Measurements from ENCODE around the gene MRTFA. TPM values are rescaled to one million over a fixed set of nuclear protein-coding genes. Genes with fewer than 3 reads are reported as not detected.

MRTFA gene
- total RNA-seq, 2 experiments from 2014 or later: 47.7 to 66.9 TPM

DNA sequence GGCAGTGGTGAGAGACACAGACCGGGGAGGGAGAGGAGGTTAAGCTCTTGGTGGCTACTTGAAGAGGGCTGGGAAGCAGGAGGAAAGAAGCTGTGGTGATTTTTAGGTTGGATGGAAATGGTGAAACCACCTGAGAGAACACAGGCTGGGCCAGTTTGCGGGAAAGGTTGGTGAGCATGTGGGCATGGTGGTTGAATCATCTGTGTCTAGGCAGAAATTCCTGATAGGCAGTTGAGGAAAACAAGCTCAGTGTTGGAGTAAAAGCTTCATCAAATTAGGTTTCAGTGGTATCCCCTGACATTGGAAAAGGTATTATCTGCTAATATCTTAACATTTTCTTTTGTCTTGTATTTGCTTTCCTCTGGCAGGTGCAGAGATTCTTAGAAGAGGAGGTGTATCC, 270.5 kb downstream of the MRTFA start:
- H3K27ac ChIP-seq (ENCODE audit: low read depth, low read length, poor library complexity, severe bottlenecking): no peak overlapping the region
- ChIA-PET POLR2A (interaction anchor here (0.8 to 1.3 kb wide), 2 partner anchors 13 to 188 kb away, joined by 3 to 4 read pairs; partner anchors contain the start of gene TNRC6B), CTCF (ENCODE audit: unreplicated experiment) (no interaction called here)
- DNase-seq (ENCODE audit: low spot score): no peak
- peaks cover 2% of the 10 kb centered on the region for H3K79me2 ChIP-seq (ENCODE audit: insufficient read depth, low read depth, low read length)
- H2AFZ ChIP-seq (ENCODE audit: low read length): no peak overlapping the region
- BruUV-seq (replicated peaks): no TSS peak
- H3K9me2 ChIP-seq (ENCODE audit: insufficient read depth, low read length): no peaks in the 10 kb centered on the region
- no peaks in the 10 kb centered on the region for H3K4me1 ChIP-seq (ENCODE audit: insufficient read depth, low read length, poor library complexity, severe bottlenecking)
- H3K36me3 ChIP-seq (ENCODE audit: insufficient read depth, low read length): peaks cover 85% of the 10 kb centered on the region
- no peaks in the 10 kb centered on the region for H3K9me3 ChIP-seq (ENCODE audit: low read length)
- no peak for TF ChIP-seq EZH2phosphoT487 (IDR thresholded peaks at IDR 0.05; ENCODE audit: borderline replicate concordance, low read depth, low read length)
- TF ChIP-seq, protein P1, sequence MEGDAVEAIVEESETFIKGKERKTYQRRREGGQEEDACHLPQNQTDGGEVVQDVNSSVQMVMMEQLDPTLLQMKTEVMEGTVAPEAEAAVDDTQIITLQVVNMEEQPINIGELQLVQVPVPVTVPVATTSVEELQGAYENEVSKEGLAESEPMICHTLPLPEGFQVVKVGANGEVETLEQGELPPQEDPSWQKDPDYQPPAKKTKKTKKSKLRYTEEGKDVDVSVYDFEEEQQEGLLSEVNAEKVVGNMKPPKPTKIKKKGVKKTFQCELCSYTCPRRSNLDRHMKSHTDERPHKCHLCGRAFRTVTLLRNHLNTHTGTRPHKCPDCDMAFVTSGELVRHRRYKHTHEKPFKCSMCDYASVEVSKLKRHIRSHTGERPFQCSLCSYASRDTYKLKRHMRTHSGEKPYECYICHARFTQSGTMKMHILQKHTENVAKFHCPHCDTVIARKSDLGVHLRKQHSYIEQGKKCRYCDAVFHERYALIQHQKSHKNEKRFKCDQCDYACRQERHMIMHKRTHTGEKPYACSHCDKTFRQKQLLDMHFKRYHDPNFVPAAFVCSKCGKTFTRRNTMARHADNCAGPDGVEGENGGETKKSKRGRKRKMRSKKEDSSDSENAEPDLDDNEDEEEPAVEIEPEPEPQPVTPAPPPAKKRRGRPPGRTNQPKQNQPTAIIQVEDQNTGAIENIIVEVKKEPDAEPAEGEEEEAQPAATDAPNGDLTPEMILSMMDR (conservative IDR thresholded peaks at IDR 0.05; ENCODE audit: low read length): no peak
- H3K4me3 ChIP-seq (ENCODE audit: low read depth, low read length, poor library complexity, severe bottlenecking): no peak overlapping the region
- no peak overlapping the region for H3K4me2 ChIP-seq (ENCODE audit: low read length)
- H4K20me1 ChIP-seq (ENCODE audit: insufficient read depth, low read length): 0 out of 2 replicates have a peak, but pooled peaks cover 6% of the 10 kb centered on the region
- intact Hi-C loops (cut with micrococcal nuclease; ENCODE audit: unreplicated experiment): no loop called here

- intact Hi-C loops (cut with micrococcal nuclease; ENCODE audit: unreplicated experiment): no loop called here
- no peak overlapping the region for H3K4me2 ChIP-seq (ENCODE audit: low read length)
- peaks cover 97% of the 10 kb centered on the region for H3K36me3 ChIP-seq (ENCODE audit: insufficient read depth, low read length)
- POLR2A ChIA-PET: no interaction called here
- no peak overlapping the region for H2AFZ ChIP-seq (ENCODE audit: low read length)
- no peaks in the 10 kb centered on the region for H3K9me3 ChIP-seq (ENCODE audit: low read length)
- H4K20me1 ChIP-seq (ENCODE audit: insufficient read depth, low read length): 0 out of 2 replicates have a peak, but pooled peaks cover 6% of the 10 kb centered on the region
- 0 out of 2 replicates have a peak, but pooled peaks cover 3% of the 10 kb centered on the region for H3K79me2 ChIP-seq (ENCODE audit: insufficient read depth, low read depth, low read length)
- H3K27ac ChIP-seq (ENCODE audit: low read depth, low read length, poor library complexity, severe bottlenecking): no peak overlapping the region
- no peak for TF ChIP-seq EZH2phosphoT487 (IDR thresholded peaks at IDR 0.05; ENCODE audit: borderline replicate concordance, low read depth, low read length)
- TF ChIP-seq, protein P1 (conservative IDR thresholded peaks at IDR 0.05; ENCODE audit: low read length): no peak
- no peaks in the 10 kb centered on the region for H3K4me1 ChIP-seq (ENCODE audit: insufficient read depth, low read length, poor library complexity, severe bottlenecking)
- BruUV-seq (replicated peaks): no TSS peak
- CTCF ChIA-PET (ENCODE audit: unreplicated experiment): no interaction called here
- no peak overlapping the region for H3K4me3 ChIP-seq (ENCODE audit: low read depth, low read length, poor library complexity, severe bottlenecking)
- H3K9me2 ChIP-seq (ENCODE audit: insufficient read depth, low read length): no peaks in the 10 kb centered on the region
- no peak for DNase-seq (ENCODE audit: low spot score)
Measured at GRCh38 chr22:40364431-40364830, 272.1 kb downstream of the MRTFA start.

DNA sequence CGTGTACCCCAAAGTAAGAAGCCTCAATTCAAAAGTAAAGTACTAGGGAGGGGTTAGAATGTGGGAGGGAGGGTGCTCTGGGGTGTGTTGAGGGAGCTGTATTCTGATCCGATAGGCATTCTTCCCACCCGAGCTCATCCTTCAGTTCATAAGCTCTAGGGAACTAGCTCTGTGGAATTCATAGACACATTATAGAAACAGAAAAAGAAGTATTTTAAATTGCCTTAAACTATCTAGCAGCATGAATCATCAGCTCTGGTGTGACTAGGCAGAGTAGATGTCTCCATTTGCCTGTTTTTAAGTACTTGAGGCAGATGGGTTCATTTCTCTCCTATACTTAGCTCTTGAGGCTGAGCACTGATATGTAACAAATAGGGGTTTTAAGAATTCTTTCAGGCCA, 273.5 kb downstream of the MRTFA start:
- intact Hi-C loops (cut with micrococcal nuclease; ENCODE audit: unreplicated experiment): no loop called here
- no peak for DNase-seq (ENCODE audit: low spot score)
- Histone ChIP-seq H4K20me1 (ENCODE audit: insufficient read depth, low read length) (0 out of 2 replicates have a peak, but pooled peaks cover 6% of the 10 kb centered on the region), H3K4me2 (ENCODE audit: low read length) (no peak overlapping the region), H3K79me2 (ENCODE audit: insufficient read depth, low read depth, low read length) (0 out of 2 replicates have a peak, but pooled peaks cover 3% of the 10 kb centered on the region), H3K4me3 (ENCODE audit: low read depth, low read length, poor library complexity, severe bottlenecking) (no peak overlapping the region), H3K27ac (ENCODE audit: low read depth, low read length, poor library complexity, severe bottlenecking) (no peak overlapping the region), H3K9me2 (ENCODE audit: insufficient read depth, low read length) (no peaks in the 10 kb centered on the region), H2AFZ (ENCODE audit: low read length) (no peak overlapping the region), H3K9me3 (ENCODE audit: low read length) (no peaks in the 10 kb centered on the region), H3K36me3 (ENCODE audit: insufficient read depth, low read length) (peaks cover 99% of the 10 kb centered on the region), H3K4me1 (ENCODE audit: insufficient read depth, low read length, poor library complexity, severe bottlenecking) (no peaks in the 10 kb centered on the region)
- no TSS peak for BruUV-seq (replicated peaks)
- POLR2A ChIA-PET: no interaction called here
- CTCF ChIA-PET (ENCODE audit: unreplicated experiment): no interaction called here
- no peak for TF ChIP-seq EZH2phosphoT487 (IDR thresholded peaks at IDR 0.05; ENCODE audit: borderline replicate concordance, low read depth, low read length)
- TF ChIP-seq, protein P1 (conservative IDR thresholded peaks at IDR 0.05; ENCODE audit: low read length): no peak
